MCF 10A (cell line): ENCODE data around the gene WWOX. TPM values are rescaled to one million over a fixed set of nuclear protein-coding genes. Genes with fewer than 3 reads are reported as not detected.

Experiments used
- BruUV-seq: library from RNA; stranded (reverse); fragments of 400-500 nt; replicated peaks from 2 replicates; lab custom pipeline; 2021; lab: Mats Ljungman, UMichigan
- CTCF ChIA-PET: fragments of 300-600 bp; sonication (Branson Sonifier 250); formaldehyde crosslinking; extraction: SDS; loops from one replicate; lab custom pipeline; 2021; ENCODE audit warnings: antibody characterized with exemption, inconsistent platforms; lab: Yijun Ruan, JAX
- POLR2A ChIA-PET: fragments of 300-600, 350-650 bp; sonication (Branson Sonifier 250); formaldehyde crosslinking; extraction: SDS; loops from one replicate; lab custom pipeline; 2020; ENCODE audit warnings: antibody characterized with exemption, inconsistent platforms; lab: Yijun Ruan, JAX
- DNase-seq: peaks from one replicate; pipeline ENCODE4 v3.0.0-alpha.2; 2018; ENCODE audit not compliant: unreplicated experiment
- H3K27ac Mint-ChIP-seq: one replicate; pipeline ENCODE4 v1.8.0; 2022; ENCODE audit warnings: mild to moderate bottlenecking, low read depth, mixed read lengths; ENCODE audit not compliant: unreplicated experiment
- H3K27me3 Mint-ChIP-seq: one replicate; pipeline ENCODE4 v1.8.0; 2022; ENCODE audit warnings: mixed read lengths; ENCODE audit not compliant: insufficient read depth, unreplicated experiment
- H3K36me3 Mint-ChIP-seq: one replicate; pipeline ENCODE4 v1.8.0; 2022; ENCODE audit warnings: mild to moderate bottlenecking, moderate library complexity, mixed read lengths; ENCODE audit not compliant: insufficient read depth, unreplicated experiment
- H3K4me1 Mint-ChIP-seq: one replicate; pipeline ENCODE4 v1.8.0; 2022; ENCODE audit warnings: mixed read lengths; ENCODE audit not compliant: insufficient read depth, unreplicated experiment
- H3K4me3 Mint-ChIP-seq: one replicate; pipeline ENCODE4 v1.8.0; 2022; ENCODE audit warnings: mild to moderate bottlenecking, moderate library complexity, mixed read lengths; ENCODE audit not compliant: unreplicated experiment
- H3K9me3 Mint-ChIP-seq: one replicate; pipeline ENCODE4 v1.8.0; 2022; ENCODE audit warnings: mixed read lengths; ENCODE audit not compliant: unreplicated experiment
- intact Hi-C: fragments of 100-400 bp; cut with micrococcal nuclease; formaldehyde crosslinking; loops from 2 replicates; pipeline ENCODE4 v1.14.1; 2022
- total RNA-seq: library from RNA; stranded (reverse); gene quantifications from 2 replicates; pipeline ENCODE4 v1.2.3, GENCODE V29; 2022
- TF ChIP-seq, protein P1 (sequence below): fragments of 200-600 bp; IDR thresholded peaks from one replicate; pipeline ENCODE4 v1.8.0; 2022; ENCODE audit warnings: antibody characterized with exemption, mild to moderate bottlenecking; ENCODE audit not compliant: unreplicated experiment

WWOX gene
- total RNA-seq, 1 experiment from 2014 or later, result 18.1 TPM

DNA sequence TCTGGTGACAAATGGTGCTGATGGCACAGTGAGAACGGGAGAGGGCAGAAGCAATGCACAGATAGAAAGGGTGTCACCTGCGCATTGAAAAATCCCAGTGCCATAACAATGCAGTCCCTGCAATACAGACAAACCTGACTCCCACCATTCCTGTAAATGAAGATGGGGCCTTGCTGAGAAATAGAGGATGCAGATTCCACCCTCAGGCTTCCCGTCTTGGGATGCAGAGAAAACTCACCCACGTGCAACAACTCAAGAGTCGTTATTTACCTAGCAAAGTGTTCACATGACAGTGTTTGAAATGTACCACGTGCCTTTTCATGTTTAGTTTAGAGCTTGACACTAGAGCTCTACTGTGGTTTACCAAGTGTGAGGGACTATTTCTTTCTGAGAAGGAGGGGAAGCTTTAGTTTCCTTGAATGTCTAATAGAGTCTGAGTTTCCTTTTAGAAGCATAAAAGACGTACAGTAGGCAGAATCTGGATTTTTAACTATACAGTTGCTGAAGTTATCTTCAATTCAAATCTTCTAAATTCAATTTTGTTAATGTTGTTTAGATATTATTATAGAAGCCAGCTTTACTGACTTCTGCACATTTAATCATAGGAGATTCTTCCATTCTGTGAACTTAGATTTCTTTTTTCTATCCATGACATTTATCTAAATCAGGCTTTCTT, 35.6 kb downstream of the WWOX start:
- no peaks in the 10 kb centered on the region for H3K36me3 Mint-ChIP-seq
- ChIA-PET CTCF (interaction anchor here (0.5 to 1.3 kb wide), 5 partner anchors 11 to 480 kb away, joined by 3 to 6 read pairs (median 4); partner anchors contain the start of gene WWOX), POLR2A (no interaction called here)
- intact Hi-C loops, result no loop called here
- TF ChIP-seq, protein P1, sequence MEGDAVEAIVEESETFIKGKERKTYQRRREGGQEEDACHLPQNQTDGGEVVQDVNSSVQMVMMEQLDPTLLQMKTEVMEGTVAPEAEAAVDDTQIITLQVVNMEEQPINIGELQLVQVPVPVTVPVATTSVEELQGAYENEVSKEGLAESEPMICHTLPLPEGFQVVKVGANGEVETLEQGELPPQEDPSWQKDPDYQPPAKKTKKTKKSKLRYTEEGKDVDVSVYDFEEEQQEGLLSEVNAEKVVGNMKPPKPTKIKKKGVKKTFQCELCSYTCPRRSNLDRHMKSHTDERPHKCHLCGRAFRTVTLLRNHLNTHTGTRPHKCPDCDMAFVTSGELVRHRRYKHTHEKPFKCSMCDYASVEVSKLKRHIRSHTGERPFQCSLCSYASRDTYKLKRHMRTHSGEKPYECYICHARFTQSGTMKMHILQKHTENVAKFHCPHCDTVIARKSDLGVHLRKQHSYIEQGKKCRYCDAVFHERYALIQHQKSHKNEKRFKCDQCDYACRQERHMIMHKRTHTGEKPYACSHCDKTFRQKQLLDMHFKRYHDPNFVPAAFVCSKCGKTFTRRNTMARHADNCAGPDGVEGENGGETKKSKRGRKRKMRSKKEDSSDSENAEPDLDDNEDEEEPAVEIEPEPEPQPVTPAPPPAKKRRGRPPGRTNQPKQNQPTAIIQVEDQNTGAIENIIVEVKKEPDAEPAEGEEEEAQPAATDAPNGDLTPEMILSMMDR, result no peak
- H3K27me3 Mint-ChIP-seq, result no peaks in the 10 kb centered on the region
- H3K9me3 Mint-ChIP-seq, result peaks cover 2% of the 10 kb centered on the region
- no peak for DNase-seq
- no peak overlapping the region for H3K4me3 Mint-ChIP-seq
- no peaks in the 10 kb centered on the region for H3K4me1 Mint-ChIP-seq
- H3K27ac Mint-ChIP-seq, result no peak overlapping the region
- no TSS peak for BruUV-seq

DNA sequence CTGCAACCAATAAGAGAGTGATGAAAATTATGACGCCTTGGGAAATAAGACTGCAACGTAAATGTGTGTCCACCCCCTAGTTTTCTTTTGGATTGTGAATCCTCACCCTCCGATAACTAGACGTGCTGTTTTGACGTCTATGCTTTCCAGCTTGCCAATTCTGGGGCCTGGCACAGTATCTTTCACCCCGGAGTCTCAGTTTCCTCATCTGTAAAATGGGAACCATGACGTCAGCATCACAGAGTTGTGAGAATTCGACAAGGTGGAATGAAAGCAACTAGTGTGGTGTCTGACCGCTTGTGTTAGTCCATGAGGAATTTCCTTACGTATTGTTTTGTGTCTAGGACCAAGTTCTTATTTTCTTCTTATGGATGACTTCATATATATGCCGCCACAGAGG, 37.7 kb downstream of the WWOX start:
- H3K27me3 Mint-ChIP-seq, result no peaks in the 10 kb centered on the region
- no peaks in the 10 kb centered on the region for H3K9me3 Mint-ChIP-seq
- no peak for DNase-seq
- ChIA-PET CTCF (interaction anchor here (0.5 to 2.5 kb wide), 6 partner anchors 12 to 350 kb away, joined by 3 to 10 read pairs (median 4); partner anchors contain the start of gene WWOX), POLR2A (interaction anchor here (0.6 kb wide), 2 partner anchors 116 to 152 kb away, joined by 3 read pairs; no protein-coding TSS in a partner anchor)
- no TSS peak for BruUV-seq
- TF ChIP-seq, protein P1, result no peak
- H3K4me3 Mint-ChIP-seq, result no peak overlapping the region
- H3K36me3 Mint-ChIP-seq, result no peaks in the 10 kb centered on the region
- H3K27ac Mint-ChIP-seq, result no peak overlapping the region
- no peaks in the 10 kb centered on the region for H3K4me1 Mint-ChIP-seq
- intact Hi-C loops, result no loop called here

DNA sequence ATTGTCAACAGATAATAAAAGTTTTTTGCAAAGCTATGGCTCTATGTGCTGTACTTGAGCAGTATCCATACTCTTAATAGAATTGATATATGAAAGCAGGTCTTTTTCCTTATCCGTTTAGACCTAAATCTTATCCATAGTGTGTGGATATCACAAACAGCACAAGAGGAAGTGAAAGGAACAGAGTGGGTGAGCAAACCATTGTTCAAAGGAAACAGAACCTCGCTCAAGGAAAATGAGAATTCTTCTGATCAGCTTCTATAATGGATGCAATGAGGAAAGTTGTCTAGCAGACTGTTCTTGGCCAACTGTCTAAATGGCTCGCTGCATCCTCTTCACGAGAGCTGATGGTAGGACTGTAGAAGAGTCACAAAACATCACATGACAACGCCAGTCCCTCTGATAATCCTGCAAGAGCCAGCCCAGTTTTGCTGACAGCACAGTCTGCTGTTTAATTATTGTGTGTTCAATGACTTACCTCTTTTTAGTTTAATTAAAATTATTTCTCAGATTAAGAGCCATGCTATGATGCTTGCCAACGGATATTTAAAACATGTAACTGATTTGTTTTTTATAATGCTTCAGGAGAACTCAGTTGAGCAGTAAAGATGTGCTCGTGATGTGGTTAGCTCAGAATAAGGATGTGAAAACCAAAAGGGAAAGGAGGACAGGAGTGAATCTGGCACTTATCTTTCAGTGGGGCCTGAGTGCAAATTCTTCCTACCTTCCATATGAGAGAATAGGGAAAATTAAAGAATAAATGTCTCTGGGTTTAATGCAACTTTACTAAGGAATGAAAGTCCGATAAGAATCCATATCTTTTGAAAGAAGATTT, 38.5 kb downstream of the WWOX start:
- TF ChIP-seq, protein P1, result no peak
- Mint-ChIP-seq H3K4me3 (no peak overlapping the region), H3K9me3 (no peaks in the 10 kb centered on the region), H3K36me3 (no peaks in the 10 kb centered on the region), H3K27ac (no peak overlapping the region), H3K4me1 (peaks cover 7% of the 10 kb centered on the region), H3K27me3 (no peaks in the 10 kb centered on the region)
- no TSS peak for BruUV-seq
- intact Hi-C loops, result no loop called here
- no peak for DNase-seq
- CTCF ChIA-PET, result interaction anchor here (1.7 to 2.5 kb wide), 2 partner anchors 13 to 38 kb away, joined by 4 to 10 read pairs; partner anchors contain the start of gene WWOX
- POLR2A ChIA-PET, result interaction anchor here (0.6 kb wide), 1 partner anchor 13 kb away, joined by 3 read pairs; no protein-coding TSS in a partner anchor
